Peyer's patch (tissue), 4 donors: ENCODE data around the gene FKBP6.

ENCODE experiments used
- POLR2A ChIP-seq, 2 donors: fragments of 450-650 bp; IDR thresholded peaks; one replicate each; pipeline ENCODE4 v1.5.1; 2017; ENCODE audit warnings: antibody characterized with exemption in 2 of 2, mild to moderate bottlenecking in 2 of 2, moderate library complexity in 2 of 2
- TF ChIP-seq, protein P1 (sequence below), 6 experiments: fragments of 450-650 bp in 4 of 6; fragments of 200-600 bp in 2 of 6; sonication (generic) in 1 of 6; IDR thresholded peaks; one replicate each; pipeline ENCODE4 v1.5.1; 2017 to 2019; ENCODE audit warnings: antibody characterized with exemption in 6 of 6, mild to moderate bottlenecking in 3 of 6, moderate library complexity in 1 of 6

DNA sequence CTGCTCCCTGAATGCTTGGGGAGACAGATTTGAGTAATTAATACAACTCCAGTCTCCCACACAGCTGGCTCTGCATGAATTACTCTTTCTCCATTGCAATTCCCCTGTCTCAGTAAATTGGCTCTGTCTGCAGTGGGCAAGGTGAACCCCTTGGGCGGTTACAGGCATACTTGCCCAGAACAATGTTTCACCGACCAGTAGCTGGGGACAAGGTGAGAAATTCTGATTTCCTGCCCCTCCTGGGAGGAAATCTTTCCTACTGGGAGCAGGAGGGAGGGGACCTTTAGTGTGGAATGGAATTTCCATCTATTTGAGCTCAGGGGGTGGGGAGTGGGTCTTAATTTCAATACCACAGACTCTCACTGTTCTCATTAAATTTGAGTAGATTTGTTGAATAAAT lies 63.4 kb downstream of the FKBP6 start:
- TF ChIP-seq, protein P1, sequence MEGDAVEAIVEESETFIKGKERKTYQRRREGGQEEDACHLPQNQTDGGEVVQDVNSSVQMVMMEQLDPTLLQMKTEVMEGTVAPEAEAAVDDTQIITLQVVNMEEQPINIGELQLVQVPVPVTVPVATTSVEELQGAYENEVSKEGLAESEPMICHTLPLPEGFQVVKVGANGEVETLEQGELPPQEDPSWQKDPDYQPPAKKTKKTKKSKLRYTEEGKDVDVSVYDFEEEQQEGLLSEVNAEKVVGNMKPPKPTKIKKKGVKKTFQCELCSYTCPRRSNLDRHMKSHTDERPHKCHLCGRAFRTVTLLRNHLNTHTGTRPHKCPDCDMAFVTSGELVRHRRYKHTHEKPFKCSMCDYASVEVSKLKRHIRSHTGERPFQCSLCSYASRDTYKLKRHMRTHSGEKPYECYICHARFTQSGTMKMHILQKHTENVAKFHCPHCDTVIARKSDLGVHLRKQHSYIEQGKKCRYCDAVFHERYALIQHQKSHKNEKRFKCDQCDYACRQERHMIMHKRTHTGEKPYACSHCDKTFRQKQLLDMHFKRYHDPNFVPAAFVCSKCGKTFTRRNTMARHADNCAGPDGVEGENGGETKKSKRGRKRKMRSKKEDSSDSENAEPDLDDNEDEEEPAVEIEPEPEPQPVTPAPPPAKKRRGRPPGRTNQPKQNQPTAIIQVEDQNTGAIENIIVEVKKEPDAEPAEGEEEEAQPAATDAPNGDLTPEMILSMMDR (IDR thresholded peaks at IDR 0.05), result no peak
- TF ChIP-seq POLR2A (IDR thresholded peaks at IDR 0.05), result no peak
